Cardiac fibroblast (primary cell): ENCODE results near the gene CTTNBP2.

Experiments used
- DNase-seq, 2 donors: peaks; one replicate each; pipeline versions ENCODE4 v3.0.0 to v3.0.0-alpha.2; 2010; ENCODE audit warnings: low read depth in 2 of 2
- H3K4me3 ChIP-seq, 2 donors: replicated peaks in 1 of 2; 1 replicate in 1 of 2; 2 replicates in 1 of 2; pipeline ENCODE4 v1.5.1; 2011; ENCODE audit warnings: low read depth in 2 of 2, low read length in 2 of 2, mild to moderate bottlenecking in 2 of 2, moderate library complexity in 1 of 2
- TF ChIP-seq, protein P1 (sequence below): IDR thresholded peaks from one replicate; pipeline ENCODE4 v1.5.1; 2011; ENCODE audit warnings: low read depth, mild to moderate bottlenecking, low read length, inconsistent platforms

CTTNBP2 gene

GRCh38 chr7:117805241-117805640, 68.0 kb downstream of the CTTNBP2 start:
- no peak for DNase-seq
- TF ChIP-seq, protein P1, sequence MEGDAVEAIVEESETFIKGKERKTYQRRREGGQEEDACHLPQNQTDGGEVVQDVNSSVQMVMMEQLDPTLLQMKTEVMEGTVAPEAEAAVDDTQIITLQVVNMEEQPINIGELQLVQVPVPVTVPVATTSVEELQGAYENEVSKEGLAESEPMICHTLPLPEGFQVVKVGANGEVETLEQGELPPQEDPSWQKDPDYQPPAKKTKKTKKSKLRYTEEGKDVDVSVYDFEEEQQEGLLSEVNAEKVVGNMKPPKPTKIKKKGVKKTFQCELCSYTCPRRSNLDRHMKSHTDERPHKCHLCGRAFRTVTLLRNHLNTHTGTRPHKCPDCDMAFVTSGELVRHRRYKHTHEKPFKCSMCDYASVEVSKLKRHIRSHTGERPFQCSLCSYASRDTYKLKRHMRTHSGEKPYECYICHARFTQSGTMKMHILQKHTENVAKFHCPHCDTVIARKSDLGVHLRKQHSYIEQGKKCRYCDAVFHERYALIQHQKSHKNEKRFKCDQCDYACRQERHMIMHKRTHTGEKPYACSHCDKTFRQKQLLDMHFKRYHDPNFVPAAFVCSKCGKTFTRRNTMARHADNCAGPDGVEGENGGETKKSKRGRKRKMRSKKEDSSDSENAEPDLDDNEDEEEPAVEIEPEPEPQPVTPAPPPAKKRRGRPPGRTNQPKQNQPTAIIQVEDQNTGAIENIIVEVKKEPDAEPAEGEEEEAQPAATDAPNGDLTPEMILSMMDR: no peak
- H3K4me3 ChIP-seq: no peak overlapping the region

DNA sequence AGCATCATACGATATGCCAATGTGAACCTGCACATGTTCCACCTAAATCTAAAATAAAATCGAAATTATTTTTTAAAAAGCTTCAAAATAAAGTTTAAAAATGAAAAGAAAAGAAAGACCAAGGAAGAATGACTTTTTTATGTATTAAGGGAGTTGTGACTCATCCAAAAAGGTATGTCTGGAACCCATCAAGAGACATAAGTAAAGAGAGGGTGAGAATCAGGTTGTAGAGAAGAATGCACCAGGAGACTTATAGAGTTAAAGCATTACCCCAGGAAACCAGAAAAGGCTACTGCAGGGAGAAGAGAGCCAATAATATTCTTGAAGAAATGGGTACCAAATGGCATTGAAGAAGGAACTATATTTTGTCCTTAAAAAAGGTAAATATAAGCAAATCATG, 69.8 kb downstream of the CTTNBP2 start:
- TF ChIP-seq, protein P1: no peak
- DNase-seq: no peak
- H3K4me3 ChIP-seq: no peak overlapping the region

- H3K4me3 ChIP-seq: no peak overlapping the region
- TF ChIP-seq, protein P1: no peak
- no peak for DNase-seq
Observed at GRCh38 chr7:117802660-117803059, 70.6 kb downstream of the CTTNBP2 start.

- H3K4me3 ChIP-seq: no peak overlapping the region
- TF ChIP-seq, protein P1: no peak
- DNase-seq: no peak
Observed at GRCh38 chr7:117800841-117801240, 72.4 kb downstream of the CTTNBP2 start.

- DNase-seq: no peak
- no peak overlapping the region for H3K4me3 ChIP-seq
- TF ChIP-seq, protein P1: no peak
Observed at GRCh38 chr7:117800406-117800805, 72.8 kb downstream of the CTTNBP2 start.

GRCh38 chr7:117796889-117797288, 76.4 kb downstream of the CTTNBP2 start:
- TF ChIP-seq, protein P1: no peak
- no peak overlapping the region for H3K4me3 ChIP-seq
- DNase-seq: no peak

GRCh38 chr7:117793976-117794375, 79.3 kb downstream of the CTTNBP2 start:
- no peak overlapping the region for H3K4me3 ChIP-seq
- TF ChIP-seq, protein P1: no peak
- no peak for DNase-seq
